AG10803 (cell line): ENCODE measurements around the gene BMP4.

Experiments
- DNase-seq: peaks from one replicate; pipeline ENCODE4 v3.0.0; 2010; ENCODE audit warnings: low read depth
- H3K4me3 ChIP-seq: 2 replicates; pipeline ENCODE4 v1.5.1; 2011; ENCODE audit warnings: mild to moderate bottlenecking, low read length, control low read depth
- CTCF ChIP-seq: conservative IDR thresholded peaks from 2 replicates; pipeline ENCODE4 v1.5.1; 2011; ENCODE audit warnings: mild to moderate bottlenecking, low read length, control low read depth, inconsistent platforms

Gene BMP4

GRCh38 chr14:53929871-53930715 lies 26.5 kb downstream of the BMP4 start:
- peak; percentile 31 for TF ChIP-seq CTCF
- no peak overlapping the region for H3K4me3 ChIP-seq
- DNase-seq: no peak

- peak; percentile 21 for DNase-seq
- TF ChIP-seq CTCF: no peak
- H3K4me3 ChIP-seq: no peak overlapping the region
These were observed 29.5 kb downstream of the BMP4 start for GRCh38 chr14:53927171-53927570.

DNA sequence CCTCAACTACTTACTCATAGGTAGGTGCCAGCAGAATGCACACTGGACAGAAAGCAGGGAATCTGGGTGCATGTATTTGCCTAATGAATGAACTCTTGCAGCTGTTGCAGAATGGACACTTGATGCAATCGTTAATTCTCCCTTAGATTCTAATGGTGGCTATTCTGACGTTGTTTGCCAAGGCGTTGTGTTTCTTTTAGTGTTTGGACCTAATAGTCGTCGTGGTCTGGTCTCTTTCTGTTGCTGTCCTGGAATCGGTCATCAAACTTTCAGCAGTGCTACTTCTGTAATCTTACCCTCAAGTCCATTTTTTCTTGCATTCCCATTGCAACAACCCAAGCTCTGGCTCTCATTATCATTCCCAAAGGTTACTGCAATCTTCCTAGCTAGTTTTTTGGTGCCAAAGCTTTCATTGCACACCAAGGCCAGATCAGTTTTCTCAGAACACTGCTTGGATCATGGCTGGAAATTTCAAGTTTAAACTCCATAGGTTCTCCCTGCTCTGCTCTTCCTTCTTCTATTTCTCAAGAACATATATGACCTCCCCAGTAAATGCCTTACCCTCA lies 31.3 kb downstream of the BMP4 start:
- no peak overlapping the region for H3K4me3 ChIP-seq
- TF ChIP-seq CTCF: no peak
- DNase-seq: peak; percentile 64

- H3K4me3 ChIP-seq: no peak overlapping the region
- DNase-seq: peak; percentile 74
- no peak for TF ChIP-seq CTCF
These were observed 31.9 kb downstream of the BMP4 start for GRCh38 chr14:53924753-53925152.

- DNase-seq: no peak
- no peak for TF ChIP-seq CTCF
- H3K4me3 ChIP-seq: no peak overlapping the region
These were observed 35.6 kb downstream of the BMP4 start for GRCh38 chr14:53921027-53921426.

DNA sequence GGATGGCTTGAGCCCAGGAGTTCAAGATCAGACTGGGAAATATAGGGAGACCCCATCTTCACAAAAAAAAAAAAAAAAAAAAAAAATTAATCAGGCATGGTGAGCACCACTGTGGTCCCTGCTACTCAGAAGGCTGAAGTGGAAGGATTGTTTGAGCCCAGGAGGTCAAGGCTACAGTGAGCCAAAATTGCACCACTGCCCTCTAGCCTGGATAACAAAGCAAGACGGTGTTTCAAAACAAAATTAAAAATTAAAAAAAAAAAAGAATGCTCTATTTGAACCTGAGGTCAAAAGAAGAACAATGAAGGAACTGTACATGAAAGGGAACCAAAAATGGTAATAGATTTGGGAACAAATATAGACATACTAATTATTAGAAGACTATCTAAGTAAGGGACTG lies 40.4 kb downstream of the BMP4 start:
- H3K4me3 ChIP-seq: no peak overlapping the region
- TF ChIP-seq CTCF: no peak
- no peak for DNase-seq
